ENCODE measurements around the gene TGM1. TPM values are rescaled to one million over a fixed set of nuclear protein-coding genes. Genes with fewer than 3 reads are reported as not detected.

Gene TGM1
- total and polyA plus RNA-seq, 4 donors = 0.28 to 1.5 (median 0.76) TPM

DNA sequence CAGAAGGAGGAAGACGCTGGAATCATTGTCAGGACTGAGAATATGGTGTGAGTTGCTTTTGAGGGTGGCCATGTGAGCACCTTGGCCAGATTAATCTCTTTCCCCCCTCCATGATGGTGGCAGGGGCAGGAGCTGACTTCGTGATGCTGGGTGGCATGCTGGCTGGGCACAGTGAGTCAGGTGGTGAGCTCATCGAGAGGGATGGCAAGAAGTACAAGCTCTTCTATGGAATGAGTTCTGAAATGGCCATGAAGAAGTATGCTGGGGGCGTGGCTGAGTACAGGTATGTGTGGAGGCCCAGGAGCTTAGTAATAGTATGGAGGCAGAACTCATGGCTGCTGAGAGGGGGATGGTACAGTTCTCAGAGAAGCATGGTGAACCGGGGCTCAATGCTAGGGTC is 24.9 kb downstream of the TGM1 start:
- Histone ChIP-seq H3K4me3 (ENCODE audit: low read depth in 1 of 3, low read length in 3 of 3) (no peak overlapping the region), H3K9me3 (ENCODE audit: control insufficient read depth in 4 of 4, low read length in 3 of 4) (no peaks in the 10 kb centered on the region), H3K4me1 (ENCODE audit: control insufficient read depth in 4 of 4, insufficient read depth in 4 of 4, low read length in 3 of 4) (peaks cover 8 to 49% (median 36%) of the 10 kb centered on the region in 4 donors), H3K27me3 (ENCODE audit: control insufficient read depth in 4 of 4, insufficient read depth in 4 of 4, low read length in 3 of 4) (no peaks in the 10 kb centered on the region), H3K9ac (ENCODE audit: low read depth in 1 of 2, low read length in 2 of 2) (no peak overlapping the region), H3K36me3 (ENCODE audit: control insufficient read depth in 4 of 4, insufficient read depth in 3 of 4, low read depth in 1 of 4, low read length in 3 of 4) (peaks cover 10 to 57% (median 47%) of the 10 kb centered on the region in 4 donors), H3K27ac (ENCODE audit: low read depth in 1 of 2, low read length in 2 of 2) (no peak overlapping the region)
- WGBS = 92% methylated on average over 5 of the region's 5 CpGs
- no peak for DNase-seq (ENCODE audit: low spot score)
- TF ChIP-seq NR2F2 (IDR thresholded peaks at IDR 0.05) (no peak), TAF1 (conservative IDR thresholded peaks at IDR 0.05) (no peak), JUND (IDR thresholded peaks at IDR 0.05) (no peak), FOXA2 (IDR thresholded peaks at IDR 0.05) (no peak), FOXA1 (IDR thresholded peaks at IDR 0.05) (no peak), HNF4G (IDR thresholded peaks at IDR 0.05) (no peak), RXRA (IDR thresholded peaks at IDR 0.05) (no peak)
- TF ChIP-seq, protein P1, sequence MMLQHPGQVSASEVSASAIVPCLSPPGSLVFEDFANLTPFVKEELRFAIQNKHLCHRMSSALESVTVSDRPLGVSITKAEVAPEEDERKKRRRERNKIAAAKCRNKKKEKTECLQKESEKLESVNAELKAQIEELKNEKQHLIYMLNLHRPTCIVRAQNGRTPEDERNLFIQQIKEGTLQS (IDR thresholded peaks at IDR 0.05) = no peak
- TF ChIP-seq, protein P2, sequence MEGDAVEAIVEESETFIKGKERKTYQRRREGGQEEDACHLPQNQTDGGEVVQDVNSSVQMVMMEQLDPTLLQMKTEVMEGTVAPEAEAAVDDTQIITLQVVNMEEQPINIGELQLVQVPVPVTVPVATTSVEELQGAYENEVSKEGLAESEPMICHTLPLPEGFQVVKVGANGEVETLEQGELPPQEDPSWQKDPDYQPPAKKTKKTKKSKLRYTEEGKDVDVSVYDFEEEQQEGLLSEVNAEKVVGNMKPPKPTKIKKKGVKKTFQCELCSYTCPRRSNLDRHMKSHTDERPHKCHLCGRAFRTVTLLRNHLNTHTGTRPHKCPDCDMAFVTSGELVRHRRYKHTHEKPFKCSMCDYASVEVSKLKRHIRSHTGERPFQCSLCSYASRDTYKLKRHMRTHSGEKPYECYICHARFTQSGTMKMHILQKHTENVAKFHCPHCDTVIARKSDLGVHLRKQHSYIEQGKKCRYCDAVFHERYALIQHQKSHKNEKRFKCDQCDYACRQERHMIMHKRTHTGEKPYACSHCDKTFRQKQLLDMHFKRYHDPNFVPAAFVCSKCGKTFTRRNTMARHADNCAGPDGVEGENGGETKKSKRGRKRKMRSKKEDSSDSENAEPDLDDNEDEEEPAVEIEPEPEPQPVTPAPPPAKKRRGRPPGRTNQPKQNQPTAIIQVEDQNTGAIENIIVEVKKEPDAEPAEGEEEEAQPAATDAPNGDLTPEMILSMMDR (IDR thresholded peaks at IDR 0.05; ENCODE audit: low read depth, low read length, missing input control) = no peak

DNA sequence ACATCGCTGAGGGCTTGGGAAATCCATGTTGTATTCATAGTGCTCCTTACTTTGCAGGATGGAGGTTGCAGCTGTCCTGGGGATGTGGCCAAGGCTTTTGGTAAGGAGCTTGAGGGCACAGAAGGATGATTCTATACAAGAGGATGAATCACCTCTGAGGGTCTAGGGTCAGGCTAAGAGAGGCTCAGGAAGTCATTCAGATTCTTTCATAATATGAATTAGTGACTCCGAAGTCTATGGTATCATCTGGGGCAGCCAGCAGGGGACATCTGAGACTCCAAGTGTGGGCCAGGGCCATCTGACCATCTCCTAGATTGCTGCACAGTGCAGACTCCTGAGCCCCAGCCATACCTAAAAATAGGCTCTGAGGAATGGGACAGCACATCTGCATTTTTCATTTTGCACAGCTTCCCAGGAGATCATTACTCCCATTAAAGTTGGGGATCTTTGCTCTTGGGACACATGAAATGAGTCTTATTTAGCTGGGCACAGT is 25.5 kb downstream of the TGM1 start:
- TF ChIP-seq, protein P3, sequence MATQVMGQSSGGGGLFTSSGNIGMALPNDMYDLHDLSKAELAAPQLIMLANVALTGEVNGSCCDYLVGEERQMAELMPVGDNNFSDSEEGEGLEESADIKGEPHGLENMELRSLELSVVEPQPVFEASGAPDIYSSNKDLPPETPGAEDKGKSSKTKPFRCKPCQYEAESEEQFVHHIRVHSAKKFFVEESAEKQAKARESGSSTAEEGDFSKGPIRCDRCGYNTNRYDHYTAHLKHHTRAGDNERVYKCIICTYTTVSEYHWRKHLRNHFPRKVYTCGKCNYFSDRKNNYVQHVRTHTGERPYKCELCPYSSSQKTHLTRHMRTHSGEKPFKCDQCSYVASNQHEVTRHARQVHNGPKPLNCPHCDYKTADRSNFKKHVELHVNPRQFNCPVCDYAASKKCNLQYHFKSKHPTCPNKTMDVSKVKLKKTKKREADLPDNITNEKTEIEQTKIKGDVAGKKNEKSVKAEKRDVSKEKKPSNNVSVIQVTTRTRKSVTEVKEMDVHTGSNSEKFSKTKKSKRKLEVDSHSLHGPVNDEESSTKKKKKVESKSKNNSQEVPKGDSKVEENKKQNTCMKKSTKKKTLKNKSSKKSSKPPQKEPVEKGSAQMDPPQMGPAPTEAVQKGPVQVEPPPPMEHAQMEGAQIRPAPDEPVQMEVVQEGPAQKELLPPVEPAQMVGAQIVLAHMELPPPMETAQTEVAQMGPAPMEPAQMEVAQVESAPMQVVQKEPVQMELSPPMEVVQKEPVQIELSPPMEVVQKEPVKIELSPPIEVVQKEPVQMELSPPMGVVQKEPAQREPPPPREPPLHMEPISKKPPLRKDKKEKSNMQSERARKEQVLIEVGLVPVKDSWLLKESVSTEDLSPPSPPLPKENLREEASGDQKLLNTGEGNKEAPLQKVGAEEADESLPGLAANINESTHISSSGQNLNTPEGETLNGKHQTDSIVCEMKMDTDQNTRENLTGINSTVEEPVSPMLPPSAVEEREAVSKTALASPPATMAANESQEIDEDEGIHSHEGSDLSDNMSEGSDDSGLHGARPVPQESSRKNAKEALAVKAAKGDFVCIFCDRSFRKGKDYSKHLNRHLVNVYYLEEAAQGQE (IDR thresholded peaks at IDR 0.05) = no peak
- TF ChIP-seq, protein P4, sequence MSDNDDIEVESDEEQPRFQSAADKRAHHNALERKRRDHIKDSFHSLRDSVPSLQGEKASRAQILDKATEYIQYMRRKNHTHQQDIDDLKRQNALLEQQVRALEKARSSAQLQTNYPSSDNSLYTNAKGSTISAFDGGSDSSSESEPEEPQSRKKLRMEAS (IDR thresholded peaks at IDR 0.05) = no peak
- TF ChIP-seq, protein P1 (IDR thresholded peaks at IDR 0.05) = no peak
- TF ChIP-seq RXRA (IDR thresholded peaks at IDR 0.05) (no peak), HNF4A (conservative IDR thresholded peaks at IDR 0.05) (no peak), RAD21 (IDR thresholded peaks at IDR 0.05) (no peak), HNF4G (IDR thresholded peaks at IDR 0.05) (no peak), EGR1 (IDR thresholded peaks at IDR 0.05; ENCODE audit: low read depth in 2 of 2) (no peak), SP1 (IDR thresholded peaks at IDR 0.05) (no peak), YY1 (IDR thresholded peaks at IDR 0.05) (no peak), JUND (IDR thresholded peaks at IDR 0.05) (no peak), FOXA2 (IDR thresholded peaks at IDR 0.05) (no peak), GABPA (IDR thresholded peaks at IDR 0.05 in 1 of 2, conservative IDR thresholded peaks at IDR 0.05 in 1 of 2) (no peak), TAF1 (conservative IDR thresholded peaks at IDR 0.05) (no peak), NR2F2 (IDR thresholded peaks at IDR 0.05) (no peak), FOXA1 (IDR thresholded peaks at IDR 0.05) (no peak)
- TF ChIP-seq, protein P5, sequence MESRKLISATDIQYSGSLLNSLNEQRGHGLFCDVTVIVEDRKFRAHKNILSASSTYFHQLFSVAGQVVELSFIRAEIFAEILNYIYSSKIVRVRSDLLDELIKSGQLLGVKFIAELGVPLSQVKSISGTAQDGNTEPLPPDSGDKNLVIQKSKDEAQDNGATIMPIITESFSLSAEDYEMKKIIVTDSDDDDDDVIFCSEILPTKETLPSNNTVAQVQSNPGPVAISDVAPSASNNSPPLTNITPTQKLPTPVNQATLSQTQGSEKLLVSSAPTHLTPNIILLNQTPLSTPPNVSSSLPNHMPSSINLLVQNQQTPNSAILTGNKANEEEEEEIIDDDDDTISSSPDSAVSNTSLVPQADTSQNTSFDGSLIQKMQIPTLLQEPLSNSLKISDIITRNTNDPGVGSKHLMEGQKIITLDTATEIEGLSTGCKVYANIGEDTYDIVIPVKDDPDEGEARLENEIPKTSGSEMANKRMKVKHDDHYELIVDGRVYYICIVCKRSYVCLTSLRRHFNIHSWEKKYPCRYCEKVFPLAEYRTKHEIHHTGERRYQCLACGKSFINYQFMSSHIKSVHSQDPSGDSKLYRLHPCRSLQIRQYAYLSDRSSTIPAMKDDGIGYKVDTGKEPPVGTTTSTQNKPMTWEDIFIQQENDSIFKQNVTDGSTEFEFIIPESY (IDR thresholded peaks at IDR 0.05) = no peak
- TF ChIP-seq, protein P2 (IDR thresholded peaks at IDR 0.05; ENCODE audit: low read depth, low read length, missing input control) = no peak
- no peak overlapping the region for H3K27ac ChIP-seq (ENCODE audit: low read depth in 1 of 2, low read length in 2 of 2)
- H3K27me3 ChIP-seq (ENCODE audit: control insufficient read depth in 4 of 4, insufficient read depth in 4 of 4, low read length in 3 of 4) = no peaks in the 10 kb centered on the region
- H3K36me3 ChIP-seq (ENCODE audit: control insufficient read depth in 4 of 4, insufficient read depth in 3 of 4, low read depth in 1 of 4, low read length in 3 of 4) = peaks cover 10 to 57% (median 47%) of the 10 kb centered on the region in 4 donors
- no peak overlapping the region for H3K4me3 ChIP-seq (ENCODE audit: low read depth in 1 of 3, low read length in 3 of 3)
- WGBS = 95% methylated on average over 2 of the region's 2 CpGs
- H3K4me1 ChIP-seq (ENCODE audit: control insufficient read depth in 4 of 4, insufficient read depth in 4 of 4, low read length in 3 of 4) = peaks cover 8 to 48% (median 38%) of the 10 kb centered on the region in 4 donors
- no peak overlapping the region for H3K9ac ChIP-seq (ENCODE audit: low read depth in 1 of 2, low read length in 2 of 2)
- H3K9me3 ChIP-seq (ENCODE audit: control insufficient read depth in 4 of 4, low read length in 3 of 4) = no peaks in the 10 kb centered on the region
- no peak for DNase-seq (ENCODE audit: low spot score)

Measured in liver (tissue), 9 donors.